HG02623 (cell line): Measurements from ENCODE around the gene ATRX.
"Not testable (repeated sequence)": the region's sequence is repeated elsewhere in the genome, so short reads cannot be mapped to it uniquely, and the experiment has no call there.

Source experiments
- ATAC-seq: cut with Tn5 transposase; IDR thresholded peaks from one replicate; pipeline ENCODE4 v1.9.1; 2021; ENCODE audit warnings: moderate library complexity; ENCODE audit not compliant: unreplicated experiment

The ATRX gene

DNA sequence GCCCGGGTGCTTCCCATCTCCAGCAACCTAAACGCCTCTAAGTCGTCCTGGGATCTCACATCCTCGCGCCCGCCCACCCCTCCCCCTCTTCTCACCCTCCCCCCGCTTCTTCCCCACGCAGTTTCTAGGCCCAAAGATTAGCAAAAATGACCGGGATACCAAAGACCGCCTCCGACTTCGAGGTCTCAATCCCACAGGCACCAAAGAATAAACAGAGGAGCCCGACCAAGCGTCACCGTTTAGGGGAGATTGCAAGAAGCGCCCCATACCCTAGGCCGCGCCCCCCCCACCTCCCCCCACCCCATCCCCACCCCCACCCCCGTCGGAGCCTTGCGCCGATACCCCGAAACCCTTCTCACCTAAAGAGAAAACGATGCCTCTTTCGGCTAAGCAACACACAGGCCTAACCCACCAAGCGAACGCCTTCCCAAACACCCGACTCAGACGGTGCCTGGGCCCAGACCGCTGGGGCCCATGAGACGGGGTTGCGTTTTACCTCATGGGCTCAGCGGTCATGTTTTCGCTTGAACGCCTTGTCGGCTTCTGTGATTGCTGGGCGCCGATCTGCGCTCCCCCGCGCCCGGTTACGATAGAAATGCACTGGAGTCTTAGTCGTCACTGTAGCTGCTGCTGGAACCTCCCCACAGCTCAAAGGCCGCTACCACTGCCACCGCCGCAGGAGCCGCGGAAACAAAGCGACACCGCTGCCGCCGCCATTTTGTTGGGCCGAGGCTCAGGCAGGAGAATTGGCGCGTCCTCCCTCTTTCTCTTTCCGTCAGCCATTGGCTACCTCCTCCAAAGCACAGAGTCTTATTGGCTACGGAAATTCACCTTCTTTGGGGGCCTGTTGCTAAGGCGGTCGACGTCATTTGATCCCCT is at the start of gene ATRX:
ATRX (minus strand) TSS at position 731 of the 879 bp plus-strand sequence; CDS start at position 516, 215 bp downstream.
- ATAC-seq, result peak; percentile 93

DNA sequence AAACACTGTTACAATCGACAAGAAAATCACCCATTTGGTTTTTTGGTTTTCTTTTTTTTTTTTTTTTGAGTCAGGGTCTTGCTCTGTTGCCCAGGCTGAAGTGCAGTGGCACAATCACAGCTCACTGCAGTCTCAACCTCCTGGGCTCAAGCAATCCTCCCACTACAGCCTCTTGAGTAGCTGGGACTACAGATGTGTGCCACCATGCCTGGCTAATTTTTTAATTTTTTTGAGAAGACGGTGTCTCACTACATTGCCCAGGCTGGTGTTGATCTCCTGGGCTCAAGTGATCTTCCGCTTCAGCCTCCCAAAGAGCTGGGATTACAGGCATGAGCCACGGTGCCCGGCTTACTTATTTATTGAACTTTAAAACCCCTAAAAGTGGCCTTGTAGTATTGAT is 45.5 kb upstream of the ATRX start:
- not testable (repeated sequence) for ATAC-seq

DNA sequence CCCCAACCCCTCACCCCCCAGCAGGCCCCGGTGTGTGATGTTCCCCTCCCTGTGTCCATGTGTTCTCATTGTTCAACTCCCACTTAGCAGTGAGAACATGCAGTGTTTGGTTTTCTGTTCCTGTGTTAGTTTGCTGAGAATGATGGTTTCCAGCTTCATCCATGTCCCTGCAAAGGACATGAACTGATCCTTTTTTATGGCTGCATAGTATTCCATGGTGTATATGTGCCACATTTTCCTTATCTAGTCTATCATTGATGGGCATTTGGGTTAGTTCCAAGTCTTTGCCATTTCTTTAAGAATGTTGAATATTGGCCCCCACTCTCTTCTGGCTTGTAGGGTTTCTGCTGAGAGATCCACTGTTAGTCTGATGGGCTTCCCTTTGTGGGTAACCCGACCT is 36.0 kb upstream of the ATRX start:
- ATAC-seq, result not testable (repeated sequence)

DNA sequence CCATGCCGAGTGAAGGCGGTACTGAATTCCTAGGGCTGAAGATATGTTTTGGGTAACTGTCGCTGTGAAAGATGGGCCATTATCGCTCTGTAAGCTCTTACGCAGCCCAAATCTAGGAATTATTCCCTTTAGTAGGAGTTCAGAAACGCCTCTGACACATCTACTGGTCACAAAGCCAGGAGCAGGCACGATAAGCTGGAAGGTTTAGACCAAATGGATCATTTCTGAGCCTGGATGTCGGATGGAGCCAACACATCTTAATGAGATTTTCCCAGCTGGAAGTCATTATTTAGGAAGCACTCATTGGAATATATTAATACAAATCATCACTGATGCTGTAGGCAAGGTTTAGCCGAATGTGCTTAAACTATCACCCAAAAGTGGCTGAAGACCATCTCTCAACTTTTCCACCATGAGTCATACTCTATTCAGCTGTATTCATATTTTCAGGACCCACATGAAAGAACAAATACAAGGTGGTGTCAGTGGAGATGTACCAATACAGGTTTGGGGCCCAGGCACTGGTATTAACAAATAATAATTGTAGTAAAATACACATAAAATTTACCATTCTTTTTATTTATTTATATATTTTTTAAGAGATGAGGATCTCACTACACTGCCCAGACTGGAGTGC is 34.2 kb upstream of the ATRX start:
- ATAC-seq, result no peak

GRCh38 chrX:77814210-77814609 is 28.2 kb upstream of the ATRX start:
- ATAC-seq, result no peak

DNA sequence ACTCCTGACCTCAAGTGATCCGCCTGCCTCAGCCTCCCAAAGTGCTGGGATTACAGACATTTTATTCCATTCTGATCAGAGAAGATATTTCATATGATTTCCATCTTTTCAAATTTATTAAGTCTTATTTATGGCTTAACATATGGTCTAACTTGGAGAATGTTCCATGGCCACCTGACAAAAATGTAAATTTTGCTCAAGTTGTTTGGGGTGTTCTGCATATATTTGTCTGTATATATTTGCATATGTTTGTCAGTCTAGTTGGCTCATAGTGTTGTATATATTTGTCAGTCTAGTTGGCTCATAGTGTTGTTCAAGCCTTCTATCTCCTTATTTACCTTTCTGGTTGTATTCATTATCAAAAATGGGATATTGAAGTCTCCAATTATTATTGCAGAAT is 16.2 kb upstream of the ATRX start:
- no peak for ATAC-seq

- no peak for ATAC-seq
Measured at GRCh38 chrX:77795124-77795523, 9.1 kb upstream of the ATRX start.

- ATAC-seq, result no peak
Measured at GRCh38 chrX:77793946-77794345, 7.9 kb upstream of the ATRX start.

DNA sequence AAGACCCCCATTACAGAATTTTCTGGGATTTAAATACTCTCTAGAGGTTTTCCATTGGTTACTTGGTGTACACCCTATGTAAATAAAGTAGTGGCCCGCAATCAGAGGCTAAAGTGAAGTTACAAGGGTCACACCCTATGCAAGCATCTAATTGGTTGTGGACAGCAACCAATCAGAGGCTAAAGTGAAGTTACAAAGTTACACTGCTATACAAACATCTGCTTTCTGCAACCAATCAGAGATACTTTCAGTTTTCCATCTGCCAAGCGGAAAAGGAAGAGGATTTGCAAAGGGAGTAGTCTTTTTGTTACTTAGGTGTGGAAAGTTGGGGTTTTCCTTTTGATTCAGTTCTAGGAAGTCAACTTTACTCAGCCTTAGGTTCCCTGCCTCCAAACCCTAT is 2.0 kb upstream of the ATRX start:
- ATAC-seq, result no peak

DNA sequence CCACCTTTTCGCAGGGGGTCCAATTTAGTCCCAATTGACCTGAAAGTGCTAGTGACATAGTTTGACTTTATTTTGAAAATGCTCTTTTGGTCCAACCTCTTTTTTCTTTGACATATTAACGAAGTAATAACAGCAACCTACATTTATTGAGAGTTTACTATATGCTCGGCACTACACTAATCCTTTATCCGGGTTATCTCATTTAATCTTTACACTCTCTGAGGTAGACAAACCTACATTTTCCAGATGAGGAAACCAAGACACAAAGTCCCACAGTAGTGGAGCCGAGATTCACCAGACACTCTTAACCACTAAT is 307 bp upstream of the ATRX start:
- no peak for ATAC-seq

DNA sequence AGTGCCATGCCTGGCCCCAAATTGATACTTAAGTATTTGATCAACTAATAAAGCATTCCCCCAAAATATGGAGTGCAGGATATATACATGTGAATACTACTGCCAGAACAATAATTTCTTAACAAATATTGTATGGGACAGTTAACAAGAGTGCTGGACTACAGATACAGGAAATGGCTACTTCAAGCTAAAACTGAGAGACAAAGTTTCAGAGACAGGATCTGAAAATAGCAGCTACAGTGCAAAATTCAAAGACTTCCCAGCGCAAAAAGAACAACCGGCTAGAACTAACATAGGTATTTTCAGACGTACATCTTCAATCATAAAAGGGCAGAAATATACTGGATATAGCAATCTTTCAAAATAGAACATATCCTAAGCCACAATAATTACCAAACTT is 6.3 kb downstream of the ATRX start:
- no peak for ATAC-seq

- no peak for ATAC-seq
Measured at GRCh38 chrX:77776659-77777058, 9.4 kb downstream of the ATRX start.

- ATAC-seq, result no peak
Measured at GRCh38 chrX:77771601-77772000, 14.4 kb downstream of the ATRX start.

- ATAC-seq, result no peak
Measured at GRCh38 chrX:77768787-77769186, 17.2 kb downstream of the ATRX start.

DNA sequence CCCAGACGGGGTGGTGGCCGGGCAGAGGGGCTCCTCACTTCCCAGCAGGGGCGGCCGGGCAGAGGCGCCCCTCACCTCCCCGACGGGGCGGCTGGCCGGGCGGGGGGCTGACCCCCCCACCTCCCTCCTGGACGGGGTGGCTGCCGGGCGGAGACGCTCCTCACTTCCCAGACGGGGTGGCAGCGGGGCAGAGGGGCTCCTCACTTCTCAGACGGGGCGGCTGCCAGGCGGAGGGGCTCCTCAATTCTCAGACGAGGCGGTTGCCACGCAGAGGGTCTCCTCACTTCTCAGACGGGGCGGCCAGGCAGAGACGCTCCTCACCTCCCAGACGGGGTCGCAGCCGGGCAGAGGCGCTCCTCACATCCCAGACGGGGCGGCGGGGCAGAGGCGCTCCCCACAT is 19.8 kb downstream of the ATRX start:
- ATAC-seq, result not testable (repeated sequence)

- ATAC-seq, result no peak
Measured at GRCh38 chrX:77755561-77755960, 30.5 kb downstream of the ATRX start.

DNA sequence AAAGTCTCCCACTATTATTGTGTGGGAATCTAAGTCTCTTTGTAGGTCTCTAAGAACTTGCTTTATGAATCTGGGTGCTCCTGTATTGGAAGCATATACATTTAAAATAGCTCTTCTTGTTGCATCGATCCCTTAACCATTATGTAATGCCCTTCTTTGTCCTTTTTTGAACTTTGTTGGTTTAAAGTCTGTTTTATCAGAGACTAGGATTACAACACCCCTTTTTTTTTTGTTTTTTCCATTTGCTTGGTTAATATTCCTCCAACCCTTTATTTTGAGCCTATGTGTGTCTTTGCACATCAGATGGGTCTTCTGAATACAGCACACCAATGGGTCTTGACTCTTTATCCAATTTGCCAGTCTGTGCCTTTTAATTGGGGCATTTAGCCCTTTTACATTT is 32.1 kb downstream of the ATRX start:
- ATAC-seq, result not testable (repeated sequence)

DNA sequence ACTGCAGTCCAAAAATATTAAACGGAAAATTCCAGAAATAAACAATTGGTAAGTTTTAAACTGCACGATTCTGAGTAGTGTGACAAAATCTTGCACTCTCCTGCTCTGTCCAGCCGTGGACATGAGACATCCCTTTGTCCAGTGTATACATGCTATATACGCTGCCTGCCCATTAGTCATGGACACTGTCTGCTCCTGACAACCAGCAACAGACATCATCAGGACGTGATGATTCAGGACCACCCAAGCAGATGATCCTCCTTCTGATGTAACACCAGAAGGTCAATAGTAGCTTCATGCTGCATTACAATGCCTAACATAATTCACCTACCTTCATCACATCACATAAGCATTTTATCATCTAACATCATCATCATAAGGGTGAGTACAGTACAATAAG is 36.3 kb downstream of the ATRX start:
- ATAC-seq, result no peak

DNA sequence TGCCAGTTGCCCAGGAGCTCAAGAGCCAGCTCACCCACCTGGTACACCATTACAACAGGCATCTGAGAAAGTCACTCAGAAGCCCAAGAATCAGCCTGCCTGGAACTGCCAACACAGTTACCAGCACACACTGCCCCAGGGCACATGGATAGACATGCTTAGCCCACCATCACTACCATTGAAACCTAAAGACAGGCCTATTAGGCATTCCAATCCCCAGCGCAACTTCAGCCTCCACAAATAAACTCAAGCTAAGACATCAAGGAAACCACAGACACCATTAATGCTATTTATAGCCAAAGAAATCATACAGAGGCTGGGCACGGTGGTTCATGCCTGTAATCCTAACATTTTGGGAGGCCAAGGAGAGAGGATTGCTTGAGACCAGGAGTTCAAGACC is 42.3 kb downstream of the ATRX start:
- no peak for ATAC-seq

- ATAC-seq, result no peak
Measured at GRCh38 chrX:77742788-77743476, 43.1 kb downstream of the ATRX start.

DNA sequence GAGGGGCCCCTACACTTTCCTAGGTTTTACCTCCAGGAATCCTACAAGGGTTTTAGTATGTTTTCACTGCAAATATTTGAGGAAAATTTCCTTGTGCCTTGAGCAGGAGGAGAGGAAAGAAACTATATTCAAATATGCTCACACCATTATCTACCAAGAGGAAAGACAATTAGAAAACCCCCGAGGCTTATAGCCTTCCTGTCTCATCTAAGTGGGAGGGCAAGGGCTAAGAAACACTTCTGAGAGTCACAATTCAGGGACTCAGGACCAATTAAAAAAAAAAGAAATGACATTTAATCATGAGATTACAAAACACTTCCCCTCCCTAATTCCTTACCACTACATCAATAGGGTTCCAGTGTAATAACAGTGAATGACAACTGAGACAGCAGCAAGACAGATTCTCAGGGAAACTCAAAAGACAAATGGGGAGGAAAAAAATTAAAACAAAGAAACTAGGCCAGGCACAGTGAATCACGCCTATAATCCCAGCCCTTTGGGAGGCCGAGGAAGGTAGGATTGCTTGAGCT is 45.6 kb downstream of the ATRX start:
- no peak for ATAC-seq

DNA sequence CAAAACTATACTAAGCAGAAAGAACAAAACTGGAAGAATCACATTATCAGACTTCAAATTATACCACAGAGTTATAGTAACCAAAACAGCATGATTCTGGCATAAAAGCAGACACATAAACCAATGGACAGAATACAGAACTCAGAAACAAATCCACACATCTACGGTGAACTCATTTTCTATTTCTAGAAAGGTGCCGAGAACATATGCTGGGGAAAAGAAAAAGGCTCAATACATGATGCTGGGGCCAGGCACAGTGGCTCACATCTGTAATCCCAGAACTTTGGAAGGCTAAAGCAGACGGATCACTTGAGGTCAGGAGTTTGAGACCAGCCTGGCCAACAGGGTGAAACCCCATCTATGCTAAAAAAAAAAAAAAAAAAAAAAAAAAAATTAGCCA is 52.7 kb downstream of the ATRX start:
- ATAC-seq, result no peak
